Endothelial cell (in vitro differentiated cells): ENCODE measurements around the gene NOCT. TPM values are rescaled to one million over a fixed set of nuclear protein-coding genes. Genes with fewer than 3 reads are reported as not detected.

Source experiments
- DNase-seq: peaks from one replicate; pipeline ENCODE4 v3.0.0; 2021; ENCODE audit warnings: low spot score
- H3K27ac Mint-ChIP-seq: one replicate; pipeline ENCODE4 v1.8.0; 2021; ENCODE audit warnings: mixed read lengths, inconsistent platforms; ENCODE audit not compliant: unreplicated experiment
- H3K27me3 Mint-ChIP-seq: one replicate; pipeline ENCODE4 v1.8.0; 2021; ENCODE audit warnings: mild to moderate bottlenecking, moderate library complexity, mixed read lengths, inconsistent platforms; ENCODE audit not compliant: unreplicated experiment
- H3K36me3 Mint-ChIP-seq: one replicate; pipeline ENCODE4 v1.8.0; 2021; ENCODE audit warnings: mild to moderate bottlenecking, low read depth, mixed read lengths, inconsistent platforms; ENCODE audit not compliant: unreplicated experiment
- H3K4me1 Mint-ChIP-seq: one replicate; pipeline ENCODE4 v1.8.0; 2021; ENCODE audit warnings: mild to moderate bottlenecking, mixed read lengths, inconsistent platforms; ENCODE audit not compliant: unreplicated experiment
- H3K4me3 Mint-ChIP-seq: one replicate; pipeline ENCODE4 v1.8.0; 2021; ENCODE audit warnings: mild to moderate bottlenecking, mixed read lengths, inconsistent platforms; ENCODE audit not compliant: unreplicated experiment
- H3K9me3 Mint-ChIP-seq: one replicate; pipeline ENCODE4 v1.8.0; 2021; ENCODE audit warnings: mixed read lengths, inconsistent platforms; ENCODE audit not compliant: unreplicated experiment
- CTCF ChIP-seq: fragments of 200-600 bp; sonication (generic); IDR thresholded peaks from one replicate; pipeline ENCODE4 v1.5.0; 2021; ENCODE audit warnings: antibody characterized with exemption; ENCODE audit not compliant: unreplicated experiment
- total RNA-seq: library from RNA; stranded (reverse); fragmentation: NEBNext Ultra II Directional; extraction: Animal tissue kit (Norgen Biotek cat#: 25700); gene quantifications from one replicate; pipeline ENCODE4 v1.2.1, GENCODE V29; 2021; ENCODE audit not compliant: unreplicated experiment

The NOCT gene
- total RNA-seq, 1 donor from 2014 or later, result 9.3 TPM

GRCh38 chr4:139085141-139085540, 69.6 kb downstream of the NOCT start:
- H3K4me1 Mint-ChIP-seq, result peaks cover 36% of the 10 kb centered on the region
- peak overlapping the region; percentile 94 for H3K27ac Mint-ChIP-seq
- peak overlapping the region; percentile 95 for H3K4me3 Mint-ChIP-seq
- H3K9me3 Mint-ChIP-seq, result no peaks in the 10 kb centered on the region
- H3K36me3 Mint-ChIP-seq, result peaks cover 9% of the 10 kb centered on the region
- no peak for TF ChIP-seq CTCF
- peaks cover 10% of the 10 kb centered on the region for H3K27me3 Mint-ChIP-seq
- DNase-seq, result no peak

GRCh38 chr4:139092271-139092670, 76.7 kb downstream of the NOCT start:
- no peak for TF ChIP-seq CTCF
- no peak for DNase-seq
- Mint-ChIP-seq H3K27me3 (no peaks in the 10 kb centered on the region), H3K27ac (no peak overlapping the region), H3K4me3 (no peak overlapping the region), H3K36me3 (no peaks in the 10 kb centered on the region), H3K4me1 (no peaks in the 10 kb centered on the region), H3K9me3 (no peaks in the 10 kb centered on the region)

Other genes with a start within 250 kb of the NOCT start
- 48.0 TPM for gene ELF2, start 161.4 kb downstream of the NOCT start, total RNA-seq